HCT116 (cell line): ENCODE results near the gene MRPS23. TPM values are rescaled to one million over a fixed set of nuclear protein-coding genes. Genes with fewer than 3 reads are reported as not detected.

ENCODE experiments used
- ATAC-seq: fragments of 200-7000 bp; cut with Tn5 transposase; 2 replicates; pipeline ENCODE4 v1.9.1; 2020; ENCODE audit warnings: mild to moderate bottlenecking, moderate library complexity
- BruUV-seq: library from RNA; stranded (reverse); fragments of 400-500 nt; replicated peaks from 2 replicates; lab custom pipeline; 2021; lab: Mats Ljungman, UMichigan
- CTCF ChIA-PET: fragments of 300-600 bp; sonication (Branson Sonifier 250); formaldehyde crosslinking; loops from one replicate; lab custom pipeline; 2021; ENCODE audit warnings: antibody characterized with exemption; lab: Charles Lee
- POLR2A ChIA-PET: fragments of 300-600, 350-600 bp; sonication (Branson Sonifier 250); formaldehyde crosslinking; loops from one replicate; lab custom pipeline; 2021; ENCODE audit warnings: antibody characterized with exemption; lab: Charles Lee
- RAD21 ChIA-PET, 2 experiments: fragments of 300-600 bp; sonication (Branson Sonifier 250); formaldehyde crosslinking; loops; one replicate each; lab custom pipeline; 2023; ENCODE audit warnings: low total read pairs in 2 of 2; ENCODE audit not compliant: uncharacterized antibody in 2 of 2, unreplicated experiment in 2 of 2, low non-redundant PET in 1 of 2; lab: Charles Lee
- DNase-seq: peaks from one replicate; pipeline ENCODE4 v3.0.0-alpha.2; 2010; ENCODE audit warnings: low read depth, low spot score
- H2AFZ ChIP-seq: fragments of 200-600 bp; shearing (Covaris generic), sonication (generic); 2 replicates; pipeline ENCODE4 v1.6.1; 2017; ENCODE audit warnings: low read depth, mixed run types, mixed read lengths, antibody characterized with exemption, low read length; ENCODE audit not compliant: poor library complexity, severe bottlenecking
- H3K27ac ChIP-seq: 2 replicates; pipeline ENCODE4 v1.5.1; 2012; ENCODE audit warnings: low read depth, low read length
- H3K27me3 ChIP-seq: fragments of 200-600 bp; sonication (generic); 2 replicates; pipeline ENCODE4 v1.6.1; 2016; ENCODE audit warnings: mixed run types, low read length, mixed read lengths; ENCODE audit not compliant: insufficient read depth
- H3K36me3 ChIP-seq, 2 experiments: fragments of 200-500 bp in 1 of 2; fragments of 200-600 bp in 1 of 2; sonication (Bioruptor generic) in 1 of 2; sonication (generic) in 1 of 2; 2 replicates each; pipeline versions ENCODE4 v1.5.1 to v1.6.1; 2014 to 2016; ENCODE audit warnings: low read length in 2 of 2, inconsistent platforms in 1 of 2, mixed read lengths in 1 of 2, mixed run types in 1 of 2; ENCODE audit not compliant: insufficient read depth in 2 of 2, control insufficient read depth in 1 of 2
- H3K4me1 ChIP-seq, 2 experiments: fragments of 200-600 bp in 1 of 2; sonication (generic) in 1 of 2; 2 replicates each; pipeline versions ENCODE4 v1.5.1 to v1.6.1; 2012 to 2017; ENCODE audit warnings: low read length in 2 of 2, inconsistent platforms in 1 of 2, mild to moderate bottlenecking in 1 of 2, mixed read lengths in 1 of 2, mixed run types in 1 of 2, moderate library complexity in 1 of 2; ENCODE audit not compliant: insufficient read depth in 2 of 2, control insufficient read depth in 1 of 2
- H3K4me2 ChIP-seq: fragments of 200-600 bp; sonication (generic); 2 replicates; pipeline ENCODE4 v1.6.1; 2017; ENCODE audit warnings: mixed run types, low read length, mixed read lengths
- H3K4me3 ChIP-seq, 2 experiments: fragments of 200-600 bp in 1 of 2; sonication (generic) in 1 of 2; replicated peaks in 1 of 2; 2 replicates each; pipeline ENCODE4 v1.5.1; 2011 to 2016; ENCODE audit warnings: low read length in 2 of 2, control low read depth in 1 of 2, low read depth in 1 of 2, mild to moderate bottlenecking in 1 of 2, mixed read lengths in 1 of 2, mixed run types in 1 of 2
- H3K79me2 ChIP-seq: fragments of 200-600 bp; sonication (generic); 2 replicates; pipeline ENCODE4 v1.6.1; 2017; ENCODE audit warnings: mild to moderate bottlenecking, mixed run types, low read length, moderate library complexity, mixed read lengths; ENCODE audit not compliant: insufficient read depth
- H3K9ac ChIP-seq: fragments of 200-600 bp; sonication (generic); 2 replicates; pipeline ENCODE4 v1.6.1; 2016; ENCODE audit warnings: low read length, mixed read lengths
- H3K9me2 ChIP-seq: fragments of 200-600 bp; sonication (generic), shearing (Covaris generic); 2 replicates; pipeline ENCODE4 v1.6.1; 2017; ENCODE audit warnings: mixed run types, mild to moderate bottlenecking, moderate library complexity; ENCODE audit not compliant: insufficient read depth
- H3K9me3 ChIP-seq, 2 experiments: fragments of 200-500 bp in 1 of 2; fragments of 200-600 bp in 1 of 2; sonication (Bioruptor generic) in 1 of 2; sonication (generic) in 1 of 2; 2 replicates each; pipeline ENCODE4 v1.6.1; 2014 to 2017; ENCODE audit warnings: low read length in 2 of 2, mixed read lengths in 2 of 2, inconsistent platforms in 1 of 2, low read depth in 1 of 2, mild to moderate bottlenecking in 1 of 2, mixed run types in 1 of 2, moderate library complexity in 1 of 2; ENCODE audit not compliant: control insufficient read depth in 1 of 2, insufficient read depth in 1 of 2
- H4K20me1 ChIP-seq: fragments of 200-600 bp; sonication (generic), shearing (Covaris generic); 2 replicates; pipeline ENCODE4 v1.6.1; 2017; ENCODE audit warnings: mixed run types, mild to moderate bottlenecking, moderate library complexity; ENCODE audit not compliant: insufficient read depth
- EGR1 ChIP-seq: IDR thresholded peaks from 2 replicates; pipeline ENCODE4 v1.6.1; 2012; ENCODE audit warnings: low read depth
- ELF1 ChIP-seq: IDR thresholded peaks from 2 replicates; pipeline ENCODE4 v1.6.1; 2012; ENCODE audit warnings: low read depth, borderline replicate concordance
- TCF7L2 ChIP-seq: IDR thresholded peaks from 2 replicates; pipeline ENCODE4 v1.7.0; 2011; ENCODE audit warnings: borderline replicate concordance, inconsistent platforms; ENCODE audit not compliant: insufficient read depth, insufficient read length; ENCODE audit errors: extremely low read depth
- YY1 ChIP-seq: IDR thresholded peaks from 2 replicates; pipeline ENCODE4 v1.6.1; 2011; ENCODE audit warnings: low read length, low read depth, moderate library complexity, mild to moderate bottlenecking; ENCODE audit not compliant: insufficient replicate concordance; ENCODE audit errors: extremely low read depth
- intact Hi-C: fragments of 100-400 bp; cut with micrococcal nuclease; formaldehyde crosslinking; loops from 2 replicates; pipeline ENCODE4 v1.10.0; 2022
- total RNA-seq: library from RNA; stranded (reverse); gene quantifications from one replicate; pipeline ENCODE4 v1.2.1, GENCODE V29; 2021; ENCODE audit not compliant: unreplicated experiment
- TF ChIP-seq, protein P1 (sequence below): IDR thresholded peaks from 2 replicates; pipeline ENCODE4 v1.6.1; 2012
- TF ChIP-seq, protein P2 (sequence below): IDR thresholded peaks from 2 replicates; pipeline ENCODE4 v1.6.1; 2012; ENCODE audit warnings: low read depth
- TF ChIP-seq, protein P3 (sequence below): IDR thresholded peaks from 2 replicates; pipeline ENCODE4 v1.6.1; 2011; ENCODE audit warnings: mild to moderate bottlenecking, low read length, moderate library complexity; ENCODE audit not compliant: insufficient replicate concordance; ENCODE audit errors: extremely low read depth

MRPS23 gene
- total RNA-seq, 1 experiment from 2014 or later: 109 TPM

DNA sequence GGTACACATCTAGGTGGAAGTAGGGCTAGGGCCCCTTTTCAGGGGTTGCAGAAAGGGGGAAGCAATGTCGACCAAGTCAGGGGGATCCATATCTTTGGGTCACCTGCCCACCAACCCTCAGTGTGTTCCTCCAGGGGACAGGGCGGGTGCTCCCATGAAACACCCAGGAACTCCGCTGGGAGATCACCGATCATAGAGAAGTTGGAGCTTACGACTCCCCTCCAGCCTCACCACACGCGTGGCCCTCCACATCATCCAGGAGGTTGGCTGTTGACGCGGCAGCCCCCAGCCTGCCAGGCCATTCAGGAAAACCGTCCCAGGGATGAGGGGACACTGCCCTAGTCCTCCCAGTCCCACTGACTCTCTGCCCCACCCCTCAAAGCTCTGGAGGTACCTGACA lies 17.3 kb upstream of the MRPS23 start:
- ChIA-PET RAD21 (no interaction called here), POLR2A (interaction anchor here (1.1 to 1.8 kb wide), 2 partner anchors 82 to 122 kb away, joined by 3 to 5 read pairs; no protein-coding TSS in a partner anchor), CTCF (interaction anchor here (0.9 to 5.0 kb wide), 7 partner anchors 8 to 246 kb away, joined by 3 to 36 read pairs (median 6); no protein-coding TSS in a partner anchor)
- Histone ChIP-seq H3K4me2 (peak overlapping the region; percentile 76), H3K27ac (peak overlapping the region; percentile 77), H3K9ac (peak overlapping the region; percentile 58), H3K79me2 (no peaks in the 10 kb centered on the region), H3K36me3 (peaks cover 0 to 22% of the 10 kb centered on the region in 2 experiments; a peak in 2 of 4 replicates), H3K9me3 (no peaks in the 10 kb centered on the region), H3K9me2 (no peaks in the 10 kb centered on the region), H2AFZ (no peak overlapping the region), H3K4me1 (peaks cover 56 to 88% of the 10 kb centered on the region in 2 experiments), H3K27me3 (no peaks in the 10 kb centered on the region), H3K4me3 (no peak overlapping the region), H4K20me1 (no peaks in the 10 kb centered on the region)
- ATAC-seq (no peak), DNase-seq (no peak)
- BruUV-seq: no TSS peak
- intact Hi-C loops: no loop called here
- TF ChIP-seq YY1 (no peak), ELF1 (no peak), EGR1 (no peak), TCF7L2 (no peak)
- TF ChIP-seq, protein P1, sequence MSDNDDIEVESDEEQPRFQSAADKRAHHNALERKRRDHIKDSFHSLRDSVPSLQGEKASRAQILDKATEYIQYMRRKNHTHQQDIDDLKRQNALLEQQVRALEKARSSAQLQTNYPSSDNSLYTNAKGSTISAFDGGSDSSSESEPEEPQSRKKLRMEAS: no peak
- TF ChIP-seq, protein P2, sequence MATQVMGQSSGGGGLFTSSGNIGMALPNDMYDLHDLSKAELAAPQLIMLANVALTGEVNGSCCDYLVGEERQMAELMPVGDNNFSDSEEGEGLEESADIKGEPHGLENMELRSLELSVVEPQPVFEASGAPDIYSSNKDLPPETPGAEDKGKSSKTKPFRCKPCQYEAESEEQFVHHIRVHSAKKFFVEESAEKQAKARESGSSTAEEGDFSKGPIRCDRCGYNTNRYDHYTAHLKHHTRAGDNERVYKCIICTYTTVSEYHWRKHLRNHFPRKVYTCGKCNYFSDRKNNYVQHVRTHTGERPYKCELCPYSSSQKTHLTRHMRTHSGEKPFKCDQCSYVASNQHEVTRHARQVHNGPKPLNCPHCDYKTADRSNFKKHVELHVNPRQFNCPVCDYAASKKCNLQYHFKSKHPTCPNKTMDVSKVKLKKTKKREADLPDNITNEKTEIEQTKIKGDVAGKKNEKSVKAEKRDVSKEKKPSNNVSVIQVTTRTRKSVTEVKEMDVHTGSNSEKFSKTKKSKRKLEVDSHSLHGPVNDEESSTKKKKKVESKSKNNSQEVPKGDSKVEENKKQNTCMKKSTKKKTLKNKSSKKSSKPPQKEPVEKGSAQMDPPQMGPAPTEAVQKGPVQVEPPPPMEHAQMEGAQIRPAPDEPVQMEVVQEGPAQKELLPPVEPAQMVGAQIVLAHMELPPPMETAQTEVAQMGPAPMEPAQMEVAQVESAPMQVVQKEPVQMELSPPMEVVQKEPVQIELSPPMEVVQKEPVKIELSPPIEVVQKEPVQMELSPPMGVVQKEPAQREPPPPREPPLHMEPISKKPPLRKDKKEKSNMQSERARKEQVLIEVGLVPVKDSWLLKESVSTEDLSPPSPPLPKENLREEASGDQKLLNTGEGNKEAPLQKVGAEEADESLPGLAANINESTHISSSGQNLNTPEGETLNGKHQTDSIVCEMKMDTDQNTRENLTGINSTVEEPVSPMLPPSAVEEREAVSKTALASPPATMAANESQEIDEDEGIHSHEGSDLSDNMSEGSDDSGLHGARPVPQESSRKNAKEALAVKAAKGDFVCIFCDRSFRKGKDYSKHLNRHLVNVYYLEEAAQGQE: no peak
- TF ChIP-seq, protein P3, sequence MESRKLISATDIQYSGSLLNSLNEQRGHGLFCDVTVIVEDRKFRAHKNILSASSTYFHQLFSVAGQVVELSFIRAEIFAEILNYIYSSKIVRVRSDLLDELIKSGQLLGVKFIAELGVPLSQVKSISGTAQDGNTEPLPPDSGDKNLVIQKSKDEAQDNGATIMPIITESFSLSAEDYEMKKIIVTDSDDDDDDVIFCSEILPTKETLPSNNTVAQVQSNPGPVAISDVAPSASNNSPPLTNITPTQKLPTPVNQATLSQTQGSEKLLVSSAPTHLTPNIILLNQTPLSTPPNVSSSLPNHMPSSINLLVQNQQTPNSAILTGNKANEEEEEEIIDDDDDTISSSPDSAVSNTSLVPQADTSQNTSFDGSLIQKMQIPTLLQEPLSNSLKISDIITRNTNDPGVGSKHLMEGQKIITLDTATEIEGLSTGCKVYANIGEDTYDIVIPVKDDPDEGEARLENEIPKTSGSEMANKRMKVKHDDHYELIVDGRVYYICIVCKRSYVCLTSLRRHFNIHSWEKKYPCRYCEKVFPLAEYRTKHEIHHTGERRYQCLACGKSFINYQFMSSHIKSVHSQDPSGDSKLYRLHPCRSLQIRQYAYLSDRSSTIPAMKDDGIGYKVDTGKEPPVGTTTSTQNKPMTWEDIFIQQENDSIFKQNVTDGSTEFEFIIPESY: no peak
